Esophagus (tissue), 2 donors: ENCODE results near the gene GPR3. TPM values are rescaled to one million over a fixed set of nuclear protein-coding genes. Genes with fewer than 3 reads are reported as not detected.
"Not testable (repeated sequence)": the region's sequence is repeated elsewhere in the genome, so short reads cannot be mapped to it uniquely, and the experiment has no call there.

Experiments used
- H3K27ac ChIP-seq, 2 donors: one replicate each; pipeline ENCODE4 v1.5.1; 2013; ENCODE audit warnings: low read depth in 2 of 2, mild to moderate bottlenecking in 2 of 2, inconsistent platforms in 1 of 2, low read length in 1 of 2, moderate library complexity in 1 of 2
- H3K27me3 ChIP-seq, 2 donors: one replicate each; pipeline ENCODE4 v1.6.1; 2013; ENCODE audit warnings: low read length in 2 of 2, control low read depth in 1 of 2, mild to moderate bottlenecking in 1 of 2; ENCODE audit not compliant: insufficient read depth in 2 of 2, control insufficient read depth in 1 of 2
- H3K36me3 ChIP-seq, 2 donors: one replicate each; pipeline ENCODE4 v1.6.1; 2013; ENCODE audit warnings: low read length in 1 of 2; ENCODE audit not compliant: control insufficient read depth in 2 of 2, insufficient read depth in 2 of 2
- H3K4me1 ChIP-seq, 2 donors: one replicate each; pipeline ENCODE4 v1.6.1; 2013; ENCODE audit warnings: low read length in 1 of 2; ENCODE audit not compliant: control insufficient read depth in 2 of 2, insufficient read depth in 2 of 2
- H3K4me3 ChIP-seq, 2 donors: one replicate each; pipeline ENCODE4 v1.5.1; 2013; ENCODE audit warnings: low read length in 2 of 2, mild to moderate bottlenecking in 2 of 2, low read depth in 1 of 2, moderate library complexity in 1 of 2
- H3K9me3 ChIP-seq, 2 donors: one replicate each; pipeline ENCODE4 v1.6.1; 2013; ENCODE audit warnings: mild to moderate bottlenecking in 2 of 2, low read depth in 1 of 2, low read length in 1 of 2, moderate library complexity in 1 of 2; ENCODE audit not compliant: control insufficient read depth in 2 of 2, insufficient read depth in 1 of 2
- WGBS, 2 donors: extraction: QIAGEN DNeasy Blood & Tissue Kit; methylation state at CpG; one replicate each; pipeline ENCODE4 v1.1.7; 2013; 5-methylcytosine and 5-hydroxymethylcytosine counted together
- polyA plus RNA-seq, 2 donors: library from polyadenylated mRNA; stranded (reverse); fragments of 200-250 nt; gene quantifications; one replicate each; pipeline ENCODE4 v1.2.3, GENCODE V29; 2013
- donor health status: healthy with polysubstance abuse.
- donor health status: Bipolar disorder and iron deficiency.

GPR3 gene
- polyA plus RNA-seq, 2 donors: 0.22 to 0.25 TPM

DNA sequence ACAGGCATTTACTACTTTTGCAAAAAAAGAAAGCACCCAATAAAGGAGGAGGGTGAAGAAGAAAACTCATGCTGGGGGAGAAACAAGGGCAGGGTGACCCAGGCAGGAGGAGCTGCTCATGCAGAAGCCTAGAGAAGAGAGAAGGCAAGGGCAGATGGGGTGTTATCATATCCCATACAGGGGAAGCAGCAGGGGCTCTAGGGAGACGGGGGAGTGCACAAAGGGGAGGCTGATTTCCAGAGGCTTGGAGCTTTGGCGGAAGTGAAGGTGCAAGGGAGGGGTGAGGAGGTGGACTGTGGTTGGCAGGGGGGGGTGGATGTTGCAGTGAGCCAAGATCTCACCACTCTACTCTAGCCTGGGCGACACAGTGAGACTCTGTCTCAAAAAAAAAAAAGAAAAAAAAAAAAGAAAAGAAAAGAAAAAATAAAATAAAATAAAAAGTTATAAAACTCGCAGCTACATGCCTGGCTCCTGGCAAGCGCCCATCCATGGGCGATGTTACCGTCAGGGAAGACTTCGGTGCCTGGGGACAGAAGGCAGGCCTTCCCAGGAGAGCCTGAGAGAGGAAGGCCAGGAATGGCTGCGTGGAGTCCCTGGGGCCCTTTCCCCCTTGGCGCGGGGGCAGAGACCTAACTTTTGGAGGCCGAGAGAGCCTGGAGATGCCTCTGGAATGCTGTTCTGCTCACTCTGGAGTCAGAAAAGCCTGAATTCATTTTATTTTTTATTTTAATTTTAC lies 14.5 kb upstream of the GPR3 start:
- Histone ChIP-seq H3K27me3 (no peaks in the 10 kb centered on the region), H3K4me3 (no peak overlapping the region), H3K27ac (peak overlapping the region; percentile 21 to 24), H3K4me1 (peaks cover 4 to 27% of the 10 kb centered on the region in 2 donors), H3K36me3 (no peaks in the 10 kb centered on the region), H3K9me3 (no peaks in the 10 kb centered on the region)
- WGBS, 2 donors: 50 to 68% methylated on average over 12 of the region's 12 CpGs

DNA sequence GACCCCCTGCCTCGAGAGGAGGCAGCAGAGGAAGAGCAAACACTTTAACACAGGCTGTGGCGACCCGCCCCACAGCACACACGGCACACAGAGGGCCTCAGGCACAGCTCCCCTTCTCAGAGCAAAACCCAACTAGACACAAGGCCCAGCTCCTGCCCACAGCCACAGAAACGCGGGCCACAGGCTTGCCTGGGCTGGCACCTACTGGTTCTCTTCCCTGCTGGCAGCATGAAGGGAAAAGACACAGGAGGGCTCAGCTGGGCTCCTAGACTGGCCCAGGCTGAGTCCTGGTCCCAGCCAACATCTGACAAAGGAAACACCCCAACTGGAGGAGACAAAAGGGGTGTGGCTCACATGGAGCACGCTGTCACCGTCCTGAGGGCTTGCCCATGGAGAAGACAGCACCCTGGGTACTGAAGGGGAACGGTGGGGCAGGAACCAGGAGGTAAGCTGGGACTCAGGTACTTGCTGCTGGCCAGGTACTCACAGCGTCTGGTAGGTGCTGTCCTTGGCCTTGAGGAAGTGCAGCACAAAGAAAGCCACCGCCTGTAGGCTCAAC lies 12.8 kb upstream of the GPR3 start:
- no peak overlapping the region for H3K4me3 ChIP-seq
- no peaks in the 10 kb centered on the region for H3K36me3 ChIP-seq
- no peaks in the 10 kb centered on the region for H3K9me3 ChIP-seq
- 46 to 54% methylated on average over 11 of the region's 11 CpGs for WGBS, 2 donors
- H3K27ac ChIP-seq: peak overlapping the region; percentile 76 to 97
- peaks cover 4 to 27% of the 10 kb centered on the region in 2 donors for H3K4me1 ChIP-seq
- no peaks in the 10 kb centered on the region for H3K27me3 ChIP-seq

DNA sequence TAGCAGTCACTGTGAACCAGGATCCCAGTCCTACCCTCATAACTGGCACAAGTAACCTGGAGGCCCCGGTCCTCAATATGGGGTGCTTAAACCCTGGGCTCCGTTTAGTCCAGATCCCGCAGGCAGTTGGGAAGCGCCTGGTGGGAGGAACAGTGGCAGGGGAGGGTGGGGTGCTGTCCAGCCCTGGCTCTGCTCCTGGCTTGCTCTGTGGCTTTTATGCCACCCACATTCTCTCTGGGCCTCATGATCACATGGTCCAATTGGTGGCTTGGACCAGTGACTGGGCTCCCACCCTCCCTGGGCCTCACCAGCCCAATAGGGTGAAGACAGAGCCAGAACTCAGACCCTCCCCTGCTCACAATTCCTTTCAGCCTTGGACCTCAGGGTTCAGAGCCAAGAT lies 12.2 kb upstream of the GPR3 start:
- Histone ChIP-seq H3K27me3 (no peaks in the 10 kb centered on the region), H3K27ac (peak overlapping the region; percentile 76 to 97), H3K4me1 (peaks cover 4 to 27% of the 10 kb centered on the region in 2 donors), H3K9me3 (no peaks in the 10 kb centered on the region), H3K4me3 (no peak overlapping the region), H3K36me3 (no peaks in the 10 kb centered on the region)
- 58 to 75% methylated on average over 4 of the region's 4 CpGs for WGBS, 2 donors

DNA sequence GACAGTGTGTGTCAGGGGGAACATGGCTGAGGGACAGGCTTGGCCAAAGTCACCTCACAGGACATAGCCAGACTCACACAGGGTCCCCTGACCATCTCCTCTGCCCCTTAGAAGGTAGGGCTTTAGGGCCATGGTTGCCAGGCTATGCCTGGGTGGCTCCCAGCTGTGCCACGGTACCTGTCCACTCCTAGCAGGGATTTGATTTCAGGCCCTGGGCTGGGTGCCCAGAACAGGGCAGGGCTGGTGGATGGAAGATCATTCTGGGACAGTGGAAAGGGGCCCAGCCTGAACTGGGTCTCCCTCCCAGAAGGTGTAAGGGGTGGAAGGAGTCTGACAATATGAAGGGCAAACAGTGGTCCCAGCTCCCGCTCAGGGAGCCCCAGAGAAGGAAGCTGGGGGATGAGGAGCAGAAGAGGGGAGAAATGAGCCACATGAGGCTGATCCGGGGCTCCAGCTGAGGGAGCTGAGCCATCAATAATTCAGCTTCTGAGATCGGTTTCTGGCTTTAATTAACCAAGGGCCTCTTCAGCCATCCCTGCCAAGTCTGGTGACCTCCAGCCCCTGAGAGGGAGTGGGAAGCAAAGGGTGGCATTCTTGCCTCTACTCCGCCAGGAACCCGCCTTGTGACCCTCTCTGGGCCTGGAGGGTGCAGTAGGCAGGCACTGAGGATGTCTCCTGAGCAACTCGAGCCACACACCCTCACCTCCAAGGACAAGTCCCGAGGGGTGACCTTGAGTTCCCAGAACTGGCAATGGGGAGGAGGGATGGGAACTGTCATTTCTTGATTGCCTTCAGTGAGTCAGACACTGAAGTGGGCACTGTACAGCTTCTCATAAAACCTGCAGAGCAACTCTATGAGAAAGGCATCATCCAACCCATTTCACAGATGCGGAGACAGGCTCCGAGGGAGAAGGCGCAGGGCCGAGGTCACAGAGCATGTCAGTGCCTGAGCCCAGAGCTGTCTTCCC lies 11.4 kb upstream of the GPR3 start:
- Histone ChIP-seq H3K4me3 (peak overlapping the region in 1 of 2 donors; percentile 54), H3K36me3 (no peaks in the 10 kb centered on the region), H3K27ac (peak overlapping the region; percentile 76 to 97), H3K9me3 (no peaks in the 10 kb centered on the region), H3K27me3 (no peaks in the 10 kb centered on the region), H3K4me1 (peaks cover 4 to 27% of the 10 kb centered on the region in 2 donors)
- 55 to 58% methylated on average over 12 of the region's 12 CpGs for WGBS, 2 donors

DNA sequence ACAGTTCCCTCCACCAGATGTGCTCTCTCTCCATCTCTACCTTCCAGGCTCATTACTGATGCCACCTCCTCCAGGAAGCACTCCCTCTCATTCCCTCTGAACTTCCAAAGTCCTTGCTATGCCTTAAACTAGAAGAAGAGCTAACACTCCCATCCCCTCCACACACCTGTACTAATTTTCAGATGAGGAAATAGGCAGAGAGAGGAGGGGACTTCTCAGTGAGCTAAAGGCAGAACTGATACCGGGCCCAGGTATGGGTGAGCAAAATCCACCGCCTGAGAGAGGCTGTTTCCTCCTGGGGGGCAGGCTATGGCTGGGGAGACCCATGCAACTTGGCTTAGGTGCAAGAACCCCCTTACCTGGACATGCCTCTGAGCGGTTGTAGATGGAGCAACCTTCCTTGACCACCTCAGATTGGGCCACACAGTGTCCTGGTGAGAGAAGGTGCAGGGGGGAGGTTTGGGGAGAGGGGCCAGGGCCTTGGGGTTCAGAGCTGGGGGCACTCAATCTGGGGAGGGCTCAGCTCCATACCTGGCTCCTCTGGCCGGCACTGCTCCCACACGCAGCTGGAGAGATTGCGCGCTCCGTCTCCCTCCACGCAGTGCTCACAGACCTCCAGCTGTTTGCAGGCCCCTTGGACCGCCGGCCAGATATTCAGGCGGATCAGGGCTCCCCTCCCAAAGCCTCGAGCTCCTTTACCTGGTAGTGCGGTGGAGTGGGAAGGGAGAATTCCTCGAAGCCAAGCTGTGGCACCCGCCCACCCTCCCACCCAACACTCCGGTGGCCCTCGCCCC lies 10.3 kb upstream of the GPR3 start:
- no peaks in the 10 kb centered on the region for H3K9me3 ChIP-seq
- peak overlapping the region; percentile 1 to 97 for H3K27ac ChIP-seq
- peak overlapping the region; percentile 46 to 54 for H3K4me3 ChIP-seq
- 57 to 63% methylated on average over 14 to 18 of the region's 18 CpGs for WGBS, 2 donors
- peaks cover 4 to 27% of the 10 kb centered on the region in 2 donors for H3K4me1 ChIP-seq
- H3K27me3 ChIP-seq: no peaks in the 10 kb centered on the region
- H3K36me3 ChIP-seq: no peaks in the 10 kb centered on the region

DNA sequence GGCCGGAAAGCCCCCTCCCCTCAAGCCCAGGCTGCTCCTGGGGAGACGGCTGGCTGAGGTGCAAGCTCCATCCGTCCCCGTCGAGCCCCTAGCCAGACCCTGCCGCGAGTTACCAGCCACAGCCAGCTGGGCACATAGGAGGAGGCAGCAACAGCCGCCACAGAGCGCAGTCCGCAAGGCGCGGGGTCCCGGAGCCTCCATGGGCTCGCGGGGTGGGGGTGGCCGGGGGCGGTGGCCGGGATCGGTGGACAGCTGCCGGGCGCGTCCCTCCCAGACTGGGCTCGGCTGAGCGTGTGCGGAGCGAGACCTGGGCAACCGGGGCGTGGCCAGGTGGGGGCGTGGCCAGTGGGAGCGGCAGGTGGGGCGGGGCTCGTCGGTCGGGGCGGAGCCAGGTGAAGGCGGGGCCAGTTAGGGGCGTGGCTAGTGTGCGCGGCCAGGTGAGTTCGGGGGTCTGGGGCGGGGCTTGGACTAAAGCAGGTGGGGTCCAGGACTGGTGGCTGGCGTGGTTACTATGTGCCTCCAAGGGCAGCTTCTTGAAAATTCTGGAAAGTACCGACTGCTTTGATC lies 9.3 kb upstream of the GPR3 start, which contains the start of gene CD164L2:
CD164L2 (minus strand) TSS at position 295 of the 567 bp plus-strand sequence; CDS start at position 201, 94 bp downstream.
- WGBS, 2 donors: 12 to 16% methylated on average over 43 of the region's 43 CpGs
- no peaks in the 10 kb centered on the region for H3K36me3 ChIP-seq
- H3K9me3 ChIP-seq: no peaks in the 10 kb centered on the region
- no peaks in the 10 kb centered on the region for H3K27me3 ChIP-seq
- peak within 1 kb of the TSS; percentile 46 to 54 for H3K4me3 ChIP-seq
- H3K4me1 ChIP-seq: peaks cover 4 to 27% of the 10 kb centered on the region in 2 donors
- H3K27ac ChIP-seq: peak within 1 kb of the TSS; percentile 17 to 97

DNA sequence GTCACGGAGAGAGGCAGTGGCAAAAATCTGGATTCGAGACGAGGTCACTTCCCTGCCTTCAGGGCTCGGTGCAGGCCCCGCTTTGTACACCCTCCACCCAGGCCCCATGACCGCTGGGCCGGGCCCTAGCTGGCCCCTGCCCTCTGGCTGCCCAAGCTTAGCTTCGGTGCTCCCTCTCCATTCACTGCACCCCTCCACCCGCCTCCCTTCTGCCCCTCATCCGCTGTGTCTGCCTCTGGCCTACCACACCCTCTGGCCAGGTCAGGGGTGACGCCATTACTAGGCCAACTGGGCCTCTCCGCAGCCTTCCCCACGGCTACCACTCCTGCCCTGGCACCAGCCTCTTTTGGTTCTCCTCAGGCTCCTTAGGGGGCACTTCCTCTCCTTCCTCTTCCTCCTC lies 8.8 kb upstream of the GPR3 start:
- Histone ChIP-seq H3K4me1 (peaks cover 4 to 27% of the 10 kb centered on the region in 2 donors), H3K9me3 (no peaks in the 10 kb centered on the region), H3K4me3 (no peak overlapping the region), H3K27ac (no peak overlapping the region), H3K36me3 (no peaks in the 10 kb centered on the region), H3K27me3 (no peaks in the 10 kb centered on the region)
- WGBS, 2 donors: 84 to 88% methylated on average over 13 of the region's 13 CpGs

DNA sequence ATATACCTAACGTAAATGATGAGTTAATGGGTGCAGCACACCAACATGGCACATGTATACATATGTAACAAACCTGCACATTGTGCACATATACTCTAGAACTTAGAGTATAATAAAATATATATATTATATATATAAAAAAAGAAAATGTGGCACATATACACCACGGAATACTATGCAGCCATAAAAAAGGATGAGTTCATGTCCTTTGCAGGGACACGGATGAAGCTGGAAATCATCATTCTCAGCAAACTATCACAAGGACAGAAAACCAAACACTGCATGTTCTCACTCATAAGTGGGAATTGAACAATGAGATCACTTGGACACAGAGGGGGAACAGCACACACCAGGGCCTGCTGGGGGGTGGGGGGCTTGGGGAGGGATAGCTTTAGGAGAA lies 7.6 kb upstream of the GPR3 start:
- H3K27me3 ChIP-seq, H3K9me3 ChIP-seq, H3K27ac ChIP-seq, H3K36me3 ChIP-seq, H3K4me3 ChIP-seq: not testable (repeated sequence)
- H3K4me1 ChIP-seq: peaks cover 0 to 18% of the 10 kb centered on the region in 2 donors
- WGBS, 2 donors: 87 to 95% methylated on average over 3 of the region's 3 CpGs
